Measurements from ENCODE around the gene PIGS.
"Not testable (repeated sequence)": the region's sequence is repeated elsewhere in the genome, so short reads cannot be mapped to it uniquely, and the experiment has no call there.

PIGS gene

DNA sequence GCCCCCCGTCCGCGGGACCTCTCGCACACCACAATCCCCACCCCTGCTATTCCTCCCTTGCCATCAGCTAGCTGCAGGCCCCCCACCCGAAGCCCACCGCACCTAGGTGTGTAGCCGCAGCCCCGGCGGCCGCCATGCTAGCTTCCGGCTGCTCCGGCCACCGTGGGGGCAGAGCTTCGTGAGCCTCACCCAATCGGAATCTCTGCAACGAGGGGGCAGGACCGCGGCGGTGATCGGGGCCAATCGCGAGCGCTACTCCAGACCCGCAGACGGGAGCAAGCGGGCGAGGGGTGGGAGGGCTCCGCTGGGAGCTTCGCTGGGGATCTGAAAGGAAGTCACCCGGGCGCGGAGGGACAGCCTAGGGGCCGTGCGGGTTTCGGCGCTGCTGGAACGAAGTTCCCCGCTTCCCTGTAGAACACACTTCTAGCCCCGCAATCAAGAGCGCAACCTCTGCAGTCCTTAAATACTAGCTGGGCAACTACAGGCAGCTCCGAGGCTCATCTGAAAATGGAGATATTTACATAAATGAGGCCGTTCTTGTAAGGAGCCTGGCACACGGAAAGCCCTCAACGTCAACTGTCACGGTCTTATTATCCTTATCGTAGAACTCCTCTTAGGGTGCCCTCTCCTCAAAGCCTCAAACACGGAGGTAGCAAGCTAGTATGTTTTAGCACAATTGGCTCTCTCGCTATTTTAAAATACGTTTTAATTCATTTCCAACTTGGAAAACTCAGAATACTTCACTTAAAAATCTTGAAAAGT, at the start of gene PIGS:
PIGS (minus strand) TSS at position 164 of the 762 bp plus-strand sequence; CDS start at position 136, 28 bp downstream.
- in situ Hi-C loops (cut with MboI; ENCODE audit: low sequenced_read_pairs): no loop called here

DNA sequence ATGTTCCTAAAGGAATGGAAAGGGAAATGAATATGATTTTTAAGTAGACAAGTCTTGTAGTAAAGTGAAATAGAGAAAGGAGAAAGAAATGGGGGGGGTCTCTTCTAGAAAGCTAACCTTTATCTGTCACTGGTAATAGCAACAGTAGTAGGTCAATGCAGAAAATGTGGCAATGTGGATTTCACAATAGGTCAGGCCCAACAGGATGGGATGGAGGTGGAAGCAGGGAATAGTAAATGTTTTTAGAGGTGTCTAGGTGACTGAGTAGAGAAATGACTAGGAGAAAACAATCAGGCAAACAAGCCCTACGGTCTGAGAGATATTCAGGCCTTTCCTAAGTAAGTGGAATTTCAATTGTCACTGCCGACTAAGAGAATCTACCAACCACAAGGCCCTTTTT, 48.7 kb upstream of the PIGS start:
- in situ Hi-C loops (cut with MboI; ENCODE audit: low sequenced_read_pairs): no loop called here

DNA sequence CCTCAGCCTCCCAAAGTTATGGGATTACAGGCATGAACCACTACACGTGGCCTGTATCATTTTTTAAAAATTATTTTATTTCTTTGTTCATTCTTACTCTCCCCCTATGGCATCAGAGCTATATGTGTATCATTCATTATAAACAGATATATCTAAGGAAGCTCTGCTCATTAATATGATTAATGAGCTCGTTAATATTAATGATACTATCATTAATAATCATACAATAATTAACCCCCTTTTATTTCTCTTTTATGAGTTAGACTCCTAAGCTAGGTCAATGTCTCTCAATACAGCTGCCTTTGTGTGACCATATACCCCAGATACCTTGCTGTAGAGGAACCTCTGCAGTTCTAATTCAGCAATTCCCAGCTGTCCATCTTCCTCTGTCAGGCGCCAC, 47.1 kb upstream of the PIGS start:
- in situ Hi-C loops (cut with MboI; ENCODE audit: low sequenced_read_pairs): no loop called here

DNA sequence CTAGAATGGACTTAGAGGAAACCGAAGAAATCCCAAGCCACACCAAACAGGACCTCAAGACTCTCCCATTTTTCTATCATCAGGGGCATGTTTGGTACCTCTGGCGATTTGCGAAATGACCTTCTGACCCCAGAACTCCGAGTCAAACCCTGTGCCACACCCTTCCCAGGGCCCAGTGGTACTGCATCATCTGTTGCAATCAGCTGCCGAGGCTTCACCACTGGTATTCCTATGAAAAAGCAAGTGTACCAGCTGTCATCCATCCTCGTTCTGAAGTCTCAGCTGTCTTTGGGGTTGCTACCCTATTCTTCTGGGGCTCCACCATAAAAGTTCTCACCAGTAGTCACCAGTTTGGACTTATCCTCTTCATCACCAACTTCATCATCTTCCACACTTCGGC, 45.0 kb upstream of the PIGS start:
- in situ Hi-C loops (cut with MboI; ENCODE audit: low sequenced_read_pairs): no loop called here

DNA sequence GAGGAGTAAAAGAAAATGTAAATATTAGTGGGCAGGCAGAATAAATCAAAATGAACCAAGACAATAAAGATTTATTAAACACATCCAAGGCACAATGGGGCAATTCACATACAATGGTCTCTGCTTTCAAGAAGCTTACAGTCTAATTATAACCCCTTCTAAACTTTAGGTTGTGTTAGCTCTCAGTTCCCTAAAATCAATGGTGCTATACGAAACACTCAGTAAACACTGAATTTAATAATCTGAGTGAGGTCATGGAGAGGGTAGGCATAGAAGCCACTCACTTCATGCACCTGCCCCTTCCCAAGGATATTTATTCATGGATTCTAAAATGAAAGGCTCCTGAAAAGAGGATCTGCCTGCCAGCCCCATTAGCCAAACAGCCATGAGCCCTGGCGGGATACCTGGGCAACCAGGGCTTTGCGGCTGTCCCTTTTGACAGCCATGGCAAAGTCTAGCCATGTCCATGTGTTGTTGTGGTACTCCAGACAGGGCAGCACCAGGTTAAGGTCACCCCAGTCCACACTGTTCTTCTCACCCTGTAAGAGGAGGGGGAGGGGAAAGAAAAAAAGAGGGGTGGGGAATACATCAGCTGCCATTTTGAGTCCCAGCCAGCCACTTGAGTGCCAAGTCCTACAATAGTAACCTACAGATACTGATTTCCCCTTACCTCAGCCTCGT, 44.1 kb upstream of the PIGS start:
- in situ Hi-C loops (cut with MboI; ENCODE audit: low sequenced_read_pairs): no loop called here

- in situ Hi-C loops (cut with MboI; ENCODE audit: low sequenced_read_pairs): no loop called here
Measured at GRCh38 chr17:28613931-28614381, 42.6 kb upstream of the PIGS start, which contains the start of gene RSKR. Gene RSKR, minus strand, starts transcription at chr17:28614185. Its CDS starts 24 bp downstream, at chr17:28614161.

DNA sequence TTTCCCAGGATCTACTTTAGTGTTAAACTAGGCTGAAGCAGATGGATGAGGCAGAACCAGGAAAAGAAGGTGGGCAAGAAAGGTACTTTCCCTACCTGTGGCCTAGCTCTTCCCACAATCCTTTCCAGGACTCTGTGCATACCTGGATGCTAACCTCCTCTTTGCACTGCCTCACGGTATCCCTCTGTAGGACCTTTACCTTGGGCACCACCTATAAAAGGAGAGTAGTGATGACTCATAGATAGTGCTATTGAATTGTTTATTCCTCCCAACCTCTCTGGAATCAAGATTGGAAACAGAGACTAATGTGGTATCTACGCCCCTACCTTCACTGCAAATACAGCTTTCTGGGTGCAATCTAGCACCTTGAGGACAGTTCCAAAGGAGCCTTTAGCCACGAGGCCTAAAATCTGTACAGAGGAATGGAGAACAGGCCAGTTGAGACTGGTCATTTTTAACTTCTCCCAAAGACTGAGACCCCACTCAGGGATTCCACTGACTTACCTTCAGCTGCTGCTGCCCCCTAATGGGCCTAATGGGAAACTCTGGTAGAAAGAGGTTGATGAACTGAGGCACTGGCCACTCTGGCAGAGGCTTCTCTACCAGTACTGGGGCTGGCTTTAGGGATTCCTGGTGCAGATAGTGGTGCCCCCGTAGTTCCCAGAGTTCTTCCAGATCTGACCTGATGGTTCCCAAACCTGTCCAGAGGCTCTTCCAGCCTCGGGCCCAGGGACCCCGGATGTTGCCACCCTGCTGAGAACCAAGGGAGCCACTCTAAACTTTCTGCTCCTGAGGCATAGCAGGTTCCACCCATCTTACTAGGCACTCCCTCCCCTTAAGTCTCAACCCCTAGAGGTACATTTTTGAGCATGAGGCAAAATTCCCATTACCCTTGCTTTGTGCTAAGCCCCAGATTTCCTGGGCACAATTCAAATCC, 41.9 kb upstream of the PIGS start:
- in situ Hi-C loops (cut with MboI; ENCODE audit: low sequenced_read_pairs): no loop called here

DNA sequence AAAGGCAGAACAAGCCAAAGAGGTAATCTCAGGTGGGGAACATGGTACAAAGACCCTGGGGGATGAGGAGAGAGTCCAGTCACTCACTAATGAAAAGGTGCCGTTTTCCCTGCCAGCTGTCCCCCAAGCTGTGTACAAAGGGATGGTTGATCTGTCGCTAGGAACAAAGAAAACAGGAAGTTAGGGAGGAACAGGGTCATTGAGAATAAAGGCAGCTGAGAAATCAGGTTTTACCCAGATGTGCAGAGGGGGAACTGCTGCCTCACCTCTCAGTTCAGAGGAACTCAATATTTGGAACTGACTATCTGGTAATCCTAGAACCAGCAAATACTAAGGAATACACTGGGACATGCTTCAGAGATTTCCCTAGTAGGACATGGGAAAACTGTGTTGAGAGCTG, 41.2 kb upstream of the PIGS start:
- in situ Hi-C loops (cut with MboI; ENCODE audit: low sequenced_read_pairs): no loop called here

- in situ Hi-C loops (cut with MboI; ENCODE audit: low sequenced_read_pairs): no loop called here
Measured at GRCh38 chr17:28610376-28610775, 39.1 kb upstream of the PIGS start.

DNA sequence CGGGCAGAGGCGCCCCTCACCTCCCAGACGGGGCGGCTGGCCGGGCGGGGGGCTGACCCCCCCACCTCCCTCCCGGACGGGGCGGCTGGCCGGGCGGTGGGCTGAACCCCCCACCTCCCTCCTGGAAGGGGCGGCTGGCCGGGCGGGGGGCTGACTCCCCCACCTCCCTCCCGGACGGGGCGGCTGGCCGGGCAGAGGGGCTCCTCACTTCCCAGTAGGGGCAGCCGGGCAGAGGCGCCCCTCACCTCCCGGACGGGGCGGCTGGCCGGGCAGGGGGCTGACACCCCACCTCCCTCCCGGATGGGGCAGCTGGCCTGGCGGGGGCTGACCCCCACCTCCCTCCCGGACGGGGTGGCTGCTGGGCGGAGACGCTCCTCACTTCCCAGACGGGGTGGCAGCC, 32.7 kb upstream of the PIGS start:
- in situ Hi-C loops (cut with MboI; ENCODE audit: low sequenced_read_pairs): not testable (repeated sequence)

DNA sequence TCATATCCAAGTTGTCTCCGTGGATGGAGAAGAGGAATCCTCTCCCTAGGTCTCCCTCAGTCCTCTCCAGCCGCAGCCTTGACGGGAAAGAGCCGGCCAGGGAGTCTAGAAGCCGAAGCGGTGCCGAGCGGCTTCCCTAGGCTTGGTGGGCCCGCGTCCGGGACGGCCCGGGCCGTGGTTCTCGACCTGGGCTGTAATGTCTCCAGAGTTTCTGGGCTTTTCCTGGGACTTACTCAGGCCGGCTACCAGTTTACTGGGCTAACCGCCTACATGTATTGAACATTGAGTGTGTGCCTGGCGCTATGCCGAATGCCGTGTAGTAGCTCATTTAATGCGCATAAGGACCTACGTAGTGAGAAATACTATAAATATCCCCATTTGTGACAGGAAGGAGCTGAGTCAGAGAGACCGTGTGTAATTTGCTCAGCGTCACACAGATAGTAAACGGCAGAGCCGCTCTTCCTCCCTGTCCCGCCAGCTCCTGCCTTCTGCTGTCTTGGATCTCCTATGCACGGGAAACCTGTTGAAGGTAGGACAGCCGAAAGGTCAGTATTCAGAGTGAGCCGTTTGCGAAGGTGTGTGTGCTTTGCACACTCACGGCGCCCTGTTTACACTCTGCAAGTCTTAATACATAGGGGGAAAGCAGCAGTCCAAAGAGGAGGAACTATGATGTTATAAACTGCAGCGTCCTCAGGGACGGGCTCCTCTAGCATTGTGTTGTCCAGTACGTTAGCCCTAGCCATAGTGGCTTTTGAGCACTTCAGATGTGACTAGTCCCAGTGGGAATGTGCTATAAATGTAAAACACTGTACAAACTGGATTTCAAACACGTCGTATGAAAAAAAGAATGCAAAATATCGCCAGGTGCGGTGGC, 28.2 kb upstream of the PIGS start:
- in situ Hi-C loops (cut with MboI; ENCODE audit: low sequenced_read_pairs): no loop called here

- in situ Hi-C loops (cut with MboI; ENCODE audit: low sequenced_read_pairs): no loop called here
Measured at GRCh38 chr17:28598799-28599310, 27.5 kb upstream of the PIGS start, which contains the start of gene SPAG5. Gene SPAG5, minus strand, starts transcription at chr17:28599025. Its CDS starts 79 bp downstream, at chr17:28598946.

DNA sequence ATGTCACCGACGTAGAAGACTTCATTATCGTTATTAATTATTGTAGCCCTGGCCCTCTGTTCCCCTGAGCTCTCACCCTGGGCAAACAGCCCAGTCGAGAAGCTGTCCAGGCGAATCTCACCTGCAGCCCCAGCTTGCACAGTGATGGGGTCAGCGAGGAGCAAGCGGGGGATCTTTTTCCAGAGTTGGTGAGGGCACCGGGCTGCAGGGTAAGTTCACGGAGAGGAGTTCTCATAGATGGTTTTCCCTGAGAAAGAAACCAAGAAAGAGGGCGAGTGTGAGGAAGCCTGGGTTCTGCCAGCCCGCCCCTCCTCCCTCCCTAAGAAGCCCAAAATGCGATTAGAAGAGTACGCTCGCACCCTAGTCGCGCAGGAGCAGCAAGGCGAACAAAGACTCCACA, 27.1 kb upstream of the PIGS start:
- in situ Hi-C loops (cut with MboI; ENCODE audit: low sequenced_read_pairs): no loop called here

- in situ Hi-C loops (cut with MboI; ENCODE audit: low sequenced_read_pairs): no loop called here
Measured at GRCh38 chr17:28597606-28598383, 26.5 kb upstream of the PIGS start.

GRCh38 chr17:28592260-28592659, 20.9 kb upstream of the PIGS start:
- in situ Hi-C loops (cut with MboI; ENCODE audit: low sequenced_read_pairs): no loop called here

GRCh38 chr17:28585851-28586250, 14.5 kb upstream of the PIGS start:
- in situ Hi-C loops (cut with MboI; ENCODE audit: low sequenced_read_pairs): no loop called here

- in situ Hi-C loops (cut with MboI; ENCODE audit: low sequenced_read_pairs): no loop called here
Measured at GRCh38 chr17:28584434-28584833, 13.1 kb upstream of the PIGS start.

DNA sequence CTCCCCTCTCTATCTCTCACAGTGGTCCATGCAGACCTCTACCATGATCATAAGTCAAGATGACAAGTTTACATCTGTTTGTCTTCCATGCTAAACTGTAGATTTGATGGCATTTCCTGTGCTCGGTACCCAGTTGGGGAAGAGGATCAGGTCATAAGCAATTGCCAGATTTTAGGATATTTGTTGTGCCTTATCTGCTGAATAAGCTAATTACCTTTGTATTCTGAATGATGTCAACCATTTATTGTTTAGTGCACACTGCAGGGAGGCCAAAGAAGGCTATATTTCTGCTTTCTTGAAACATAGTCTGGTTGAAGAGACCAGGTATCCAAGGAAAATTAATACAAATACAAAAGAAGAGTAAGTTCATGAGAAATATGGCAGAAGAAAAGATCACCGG, 11.2 kb upstream of the PIGS start:
- in situ Hi-C loops (cut with MboI; ENCODE audit: low sequenced_read_pairs): no loop called here

DNA sequence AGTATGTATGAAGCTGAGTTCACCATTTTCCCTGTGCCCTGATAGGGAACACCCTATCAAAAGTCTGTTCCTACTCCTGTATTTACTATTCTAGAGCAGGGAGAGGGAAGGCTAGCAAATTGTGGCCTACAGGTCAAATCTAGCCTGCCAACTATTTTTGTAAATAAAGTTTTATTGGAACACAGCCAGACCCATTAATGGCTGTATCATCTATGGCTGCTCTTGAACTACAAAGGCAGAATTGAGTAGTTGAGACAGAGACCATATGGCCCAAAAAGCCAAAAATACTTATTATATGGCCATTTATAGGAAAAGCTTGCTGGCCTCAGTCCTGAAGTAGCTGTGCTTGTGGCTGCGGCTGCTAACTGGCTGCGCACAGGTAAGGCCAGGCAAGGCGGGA, 9.6 kb upstream of the PIGS start:
- in situ Hi-C loops (cut with MboI; ENCODE audit: low sequenced_read_pairs): no loop called here

All from HL-60/S4 (cell line).